HG03097 (cell line): ENCODE data around the gene NT5C2.
"Not testable (repeated sequence)": the region's sequence is repeated elsewhere in the genome, so short reads cannot be mapped to it uniquely, and the experiment has no call there.

ENCODE experiments used
- ATAC-seq: cut with Tn5 transposase; IDR thresholded peaks from one replicate; pipeline ENCODE4 v1.9.1; 2021; ENCODE audit not compliant: unreplicated experiment, low FRiP score

NT5C2 gene

GRCh38 chr10:103203466-103203865, 10.4 kb upstream of the NT5C2 start:
- ATAC-seq: no peak

GRCh38 chr10:103202319-103202718, 9.2 kb upstream of the NT5C2 start:
- no peak for ATAC-seq

GRCh38 chr10:103199488-103199887, 6.4 kb upstream of the NT5C2 start:
- no peak for ATAC-seq

GRCh38 chr10:103198648-103199047, 5.6 kb upstream of the NT5C2 start:
- ATAC-seq: no peak

- ATAC-seq: no peak
These were observed 4.8 kb upstream of the NT5C2 start for GRCh38 chr10:103197903-103198302.

GRCh38 chr10:103197174-103197573, 4.1 kb upstream of the NT5C2 start:
- ATAC-seq: no peak

- no peak for ATAC-seq
These were observed 3.4 kb upstream of the NT5C2 start for GRCh38 chr10:103196516-103196915.

GRCh38 chr10:103193820-103194529, 903 bp upstream of the NT5C2 start:
- ATAC-seq: no peak

- peak; percentile 52 for ATAC-seq
These were observed 493 bp downstream of the NT5C2 start for GRCh38 chr10:103192451-103193106.

- ATAC-seq: peak; percentile 19
These were observed 1.0 kb downstream of the NT5C2 start for GRCh38 chr10:103192089-103192450.

- not testable (repeated sequence) for ATAC-seq
These were observed 1.9 kb downstream of the NT5C2 start for GRCh38 chr10:103191198-103191597.

- no peak for ATAC-seq
These were observed 4.2 kb downstream of the NT5C2 start for GRCh38 chr10:103188853-103189252.

GRCh38 chr10:103186128-103186527, 6.9 kb downstream of the NT5C2 start:
- ATAC-seq: no peak

GRCh38 chr10:103184615-103185014, 8.5 kb downstream of the NT5C2 start:
- ATAC-seq: no peak

- ATAC-seq: not testable (repeated sequence)
These were observed 9.1 kb downstream of the NT5C2 start for GRCh38 chr10:103183991-103184451.

GRCh38 chr10:103181244-103181643, 11.8 kb downstream of the NT5C2 start:
- ATAC-seq: peak; percentile 60

- no peak for ATAC-seq
These were observed 12.6 kb downstream of the NT5C2 start for GRCh38 chr10:103180491-103180890.

GRCh38 chr10:103177123-103177522, 15.9 kb downstream of the NT5C2 start:
- ATAC-seq: no peak

GRCh38 chr10:103175580-103176285, 17.3 kb downstream of the NT5C2 start:
- ATAC-seq: no peak

GRCh38 chr10:103174324-103174723, 18.7 kb downstream of the NT5C2 start:
- not testable (repeated sequence) for ATAC-seq

- no peak for ATAC-seq
These were observed 21.8 kb downstream of the NT5C2 start for GRCh38 chr10:103171278-103171677.

- no peak for ATAC-seq
These were observed 24.6 kb downstream of the NT5C2 start for GRCh38 chr10:103168438-103168837.
